ENCODE measurements around the gene CNTNAP2.

CNTNAP2 gene

GRCh38 chr7:146922782-146923181 lies 806.2 kb downstream of the CNTNAP2 start:
- no peak for DNase-seq

DNA sequence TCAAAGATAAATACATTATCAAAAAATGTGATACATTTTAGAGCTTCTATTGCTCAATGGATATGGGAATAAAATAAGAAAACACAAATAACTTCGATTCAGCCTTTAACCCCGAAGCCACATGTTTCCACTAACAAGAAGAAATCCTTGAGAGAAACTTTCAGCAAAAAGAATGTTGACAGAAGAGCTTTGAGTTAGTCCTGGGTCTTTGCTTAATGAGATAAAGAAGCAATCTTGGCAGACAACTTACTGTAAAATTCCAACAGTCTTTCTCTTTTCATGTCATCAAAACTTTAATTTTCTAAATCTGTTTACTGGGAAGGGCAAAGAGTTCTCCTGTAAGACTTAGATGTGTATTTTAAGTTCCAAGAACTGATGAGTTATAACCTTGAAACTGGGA lies 810.2 kb downstream of the CNTNAP2 start:
- no peak for DNase-seq

DNA sequence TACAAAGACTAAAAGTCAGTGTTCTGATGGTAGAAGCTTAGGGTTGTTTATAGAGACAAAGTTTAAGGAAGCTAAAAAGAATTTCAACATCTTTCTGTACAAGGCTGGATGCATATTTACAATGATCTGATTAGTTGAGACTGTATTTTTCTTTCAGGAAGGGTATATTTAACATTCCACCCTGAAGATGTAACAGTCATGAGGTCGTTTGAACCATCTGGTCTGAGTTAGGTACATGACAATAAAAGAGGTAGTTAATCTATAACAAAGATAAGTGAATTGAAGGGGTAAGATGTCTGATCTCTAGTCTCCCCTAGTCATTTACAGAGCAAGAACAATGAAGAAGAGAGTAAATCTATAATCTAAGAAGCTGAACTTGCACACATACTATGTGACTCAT lies 821.2 kb downstream of the CNTNAP2 start:
- DNase-seq, result no peak

- DNase-seq, result no peak
Observed at GRCh38 chr7:146943483-146943882, 826.9 kb downstream of the CNTNAP2 start.

DNA sequence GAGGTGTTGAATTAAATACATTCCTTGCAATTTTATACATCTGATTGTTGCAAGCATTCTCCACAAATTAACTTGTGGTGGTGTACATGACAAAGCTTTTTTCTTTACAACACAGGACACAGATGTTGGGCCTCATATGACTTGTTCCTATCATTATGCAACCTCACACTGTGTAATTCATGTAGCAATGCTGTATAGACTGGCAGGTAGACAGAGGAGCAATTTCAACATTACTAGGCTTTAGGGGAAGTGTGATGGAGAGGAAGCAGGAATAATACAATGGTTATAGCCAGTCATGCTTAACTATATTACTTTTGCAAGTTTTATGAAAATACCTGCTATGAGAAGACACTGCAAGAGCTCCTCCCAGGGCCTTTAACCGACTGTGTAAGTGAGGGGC lies 832.1 kb downstream of the CNTNAP2 start:
- peak; percentile 3 for DNase-seq

DNA sequence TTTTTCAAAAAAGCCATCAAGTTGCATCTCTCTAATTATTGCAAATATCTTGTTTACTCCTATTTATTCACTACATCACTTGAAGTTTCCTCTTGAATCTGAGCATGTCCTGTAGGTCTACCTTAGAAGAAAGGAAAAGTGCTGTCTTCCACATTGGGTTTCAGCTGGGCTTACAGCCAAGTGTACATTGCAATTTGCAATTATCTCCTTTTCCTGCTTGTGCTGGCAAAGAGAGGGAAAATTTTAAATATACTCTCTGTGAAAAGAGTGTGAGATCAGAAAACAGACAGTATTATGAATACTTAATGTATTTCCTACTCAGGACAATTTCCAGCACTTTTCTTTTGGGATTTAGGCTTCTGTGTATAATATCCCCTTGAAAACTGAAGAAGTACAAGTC lies 839.7 kb downstream of the CNTNAP2 start:
- no peak for DNase-seq

DNA sequence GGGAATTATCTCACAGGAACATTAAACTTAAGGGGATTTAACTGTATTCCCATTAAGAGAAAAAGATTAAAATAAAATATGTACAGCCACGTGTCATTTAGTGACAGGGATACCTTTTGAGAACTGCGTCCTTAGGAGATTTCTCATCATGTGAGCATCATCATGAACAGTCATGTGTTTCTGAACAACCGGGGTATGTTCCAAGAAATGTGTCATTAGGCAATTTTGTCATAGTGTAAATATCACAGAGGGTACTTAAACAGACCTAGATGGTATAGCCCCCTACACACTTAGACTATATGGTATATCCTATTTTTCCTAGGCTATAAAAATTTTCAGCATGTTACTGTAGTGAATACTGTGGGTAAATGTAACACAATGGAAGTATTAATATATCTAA lies 840.3 kb downstream of the CNTNAP2 start:
- no peak for DNase-seq

- no peak for DNase-seq
Observed at GRCh38 chr7:146960773-146961391, 844.3 kb downstream of the CNTNAP2 start.

GRCh38 chr7:146961617-146962016 lies 845.0 kb downstream of the CNTNAP2 start:
- DNase-seq, result no peak

GRCh38 chr7:146966274-146966673 lies 849.7 kb downstream of the CNTNAP2 start:
- no peak for DNase-seq

- no peak for DNase-seq
Observed at GRCh38 chr7:146982482-146982881, 865.9 kb downstream of the CNTNAP2 start.

- no peak for DNase-seq
Observed at GRCh38 chr7:146991596-146991995, 875.0 kb downstream of the CNTNAP2 start.

GRCh38 chr7:146993764-146994163 lies 877.2 kb downstream of the CNTNAP2 start:
- DNase-seq, result no peak

- no peak for DNase-seq
Observed at GRCh38 chr7:147008530-147008929, 891.9 kb downstream of the CNTNAP2 start.

GRCh38 chr7:147012666-147013065 lies 896.1 kb downstream of the CNTNAP2 start:
- DNase-seq, result no peak

- DNase-seq, result no peak
Observed at GRCh38 chr7:147013825-147014224, 897.2 kb downstream of the CNTNAP2 start.

DNA sequence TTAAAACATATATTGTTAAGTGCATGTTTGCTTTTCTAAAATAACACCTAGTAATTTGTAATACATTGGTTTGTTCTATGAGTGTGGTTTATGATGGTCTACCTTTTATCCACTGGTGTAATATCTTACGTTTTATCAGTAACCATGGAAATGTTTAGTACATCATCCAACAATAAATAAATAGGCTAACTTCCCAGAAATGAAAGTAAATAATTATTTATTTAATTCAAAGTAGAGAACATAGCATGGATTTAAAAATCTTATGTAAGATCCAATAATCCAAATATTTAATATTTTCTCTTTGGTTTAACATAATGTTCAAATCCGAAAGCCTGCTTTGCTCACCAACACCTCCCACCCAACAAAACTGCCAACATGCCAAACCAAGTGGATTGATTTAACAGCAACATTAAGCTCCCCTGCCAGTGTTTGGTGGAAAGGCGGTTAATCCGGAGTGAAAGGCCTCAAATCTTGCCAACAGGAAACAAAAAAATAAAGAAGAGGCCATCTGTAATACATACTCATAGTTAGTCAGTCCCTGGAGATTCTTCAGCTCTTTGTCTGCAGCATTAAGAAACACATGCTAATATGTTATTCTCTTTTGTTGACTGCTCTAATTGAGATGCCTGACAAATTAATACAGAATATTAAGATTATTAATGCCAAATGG lies 897.8 kb downstream of the CNTNAP2 start:
- DNase-seq, result no peak

DNA sequence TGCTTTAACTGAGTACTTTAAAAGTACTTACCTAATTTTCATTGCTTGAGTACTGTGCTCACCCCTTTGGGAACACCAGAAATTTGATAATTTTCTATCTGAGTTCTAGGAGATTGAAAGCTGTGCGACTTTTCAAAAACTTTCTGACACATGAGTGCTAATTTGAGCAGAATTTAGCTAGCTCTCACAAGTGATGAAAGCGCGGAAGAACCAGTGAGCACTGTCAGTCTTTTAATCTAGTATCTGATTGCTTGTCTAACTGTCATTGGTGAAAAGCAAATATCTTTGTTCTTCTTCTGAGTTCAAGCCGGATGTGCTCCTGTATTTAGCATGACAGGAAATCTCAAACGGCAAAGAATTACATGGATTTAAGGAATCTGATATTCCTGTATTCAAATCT lies 899.4 kb downstream of the CNTNAP2 start:
- no peak for DNase-seq

- DNase-seq, result no peak
Observed at GRCh38 chr7:147022056-147022455, 905.5 kb downstream of the CNTNAP2 start.

- no peak for DNase-seq
Observed at GRCh38 chr7:147023440-147023839, 906.8 kb downstream of the CNTNAP2 start.

GRCh38 chr7:147029953-147030352 lies 913.4 kb downstream of the CNTNAP2 start:
- no peak for DNase-seq

DNA sequence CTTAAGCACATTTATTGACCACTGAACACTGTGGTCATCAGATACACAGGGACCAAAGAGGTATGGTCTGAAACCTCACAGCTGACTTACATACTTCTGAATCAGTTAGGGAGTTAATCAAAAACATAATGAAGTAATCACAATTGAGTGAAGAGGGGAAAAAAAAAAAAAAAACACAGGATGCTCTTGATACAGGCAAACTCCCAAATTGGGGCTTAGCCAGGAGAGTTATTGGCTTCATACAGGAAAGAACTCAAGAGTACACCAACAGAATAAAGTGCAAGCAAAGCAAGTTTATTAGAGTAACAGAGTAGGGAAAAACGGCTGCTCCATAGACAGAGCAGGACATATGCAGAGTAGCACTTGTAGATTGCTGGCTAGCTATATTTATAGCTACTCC lies 917.0 kb downstream of the CNTNAP2 start:
- no peak for DNase-seq

DNA sequence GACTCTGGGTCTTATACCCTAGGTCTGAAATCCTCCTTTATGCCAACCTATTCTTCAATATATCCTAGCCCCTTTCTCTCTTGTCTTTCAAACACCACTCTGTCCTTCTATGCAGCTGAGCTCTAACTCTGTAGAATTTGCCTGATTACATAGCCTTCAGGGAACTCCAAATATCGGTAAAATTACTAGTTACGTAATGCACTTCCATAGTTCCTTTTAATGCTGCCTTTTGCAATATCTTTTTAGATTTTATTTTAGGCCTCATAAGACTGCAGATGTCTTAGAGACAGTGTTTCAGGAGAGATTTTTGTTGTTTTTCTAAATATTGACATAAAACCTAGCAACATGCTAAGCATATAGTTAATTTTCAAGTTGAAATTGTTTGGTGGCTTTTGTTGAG lies 924.8 kb downstream of the CNTNAP2 start:
- DNase-seq, result no peak

DNA sequence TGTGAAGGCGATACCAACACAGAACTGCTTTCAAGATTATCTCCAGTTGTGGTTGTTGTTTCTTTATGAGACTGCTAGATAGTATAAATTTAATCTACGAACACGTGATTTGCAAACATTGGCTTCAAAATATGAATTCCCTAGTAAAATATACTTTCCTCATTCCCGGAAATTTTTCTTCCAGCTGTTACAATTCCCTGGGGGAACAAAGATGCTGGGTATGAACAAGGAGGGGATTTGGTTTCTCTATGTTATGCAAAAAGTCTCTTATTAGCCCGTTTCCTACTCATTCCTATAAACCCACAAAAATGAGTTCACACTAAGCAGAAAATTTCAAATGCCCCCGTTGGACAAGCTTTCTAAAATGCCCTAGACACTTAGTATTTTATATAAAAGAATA lies 928.3 kb downstream of the CNTNAP2 start:
- DNase-seq, result no peak

DNA sequence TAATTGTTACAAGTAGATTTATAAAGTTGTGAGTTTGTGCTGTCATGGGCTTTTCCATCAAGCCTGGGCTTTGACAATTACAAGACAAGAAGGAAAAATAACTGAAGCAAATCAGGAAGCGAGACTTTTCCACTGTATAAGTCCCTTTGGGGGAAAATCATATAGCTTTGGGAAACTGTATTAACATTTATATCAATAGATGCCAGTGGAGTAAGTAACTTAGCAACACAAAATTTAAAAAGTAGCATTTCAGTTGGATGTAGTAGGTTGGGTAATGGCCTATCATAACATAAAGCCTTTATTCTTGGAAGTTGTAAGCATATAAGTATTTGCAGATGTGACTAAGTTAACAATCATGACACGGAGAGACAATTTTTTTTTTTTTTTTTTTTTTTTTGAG lies 931.1 kb downstream of the CNTNAP2 start:
- no peak for DNase-seq

Data from hematopoietic multipotent progenitor cell treated with erythropoietin and hydrocortisone succinate and interleukin-3 and kit ligand, for 8 days (in vitro differentiated cells).